Prostate gland (tissue), 2 donors: ENCODE measurements around the gene RAMACL. TPM values are rescaled to one million over a fixed set of nuclear protein-coding genes. Genes with fewer than 3 reads are reported as not detected.

Experiments
- DNase-seq: peaks from one replicate; pipeline ENCODE4 v3.0.0-alpha.2; 2019; ENCODE audit warnings: low spot score
- H3K27ac ChIP-seq, 2 donors: fragments of 200-600 bp; sonication (generic); 2 replicates each; pipeline ENCODE4 v1.5.1; 2017 to 2019
- H3K27me3 ChIP-seq: fragments of 200-600 bp; sonication (generic); replicated peaks from 2 replicates; pipeline ENCODE4 v1.5.1; 2019; ENCODE audit not compliant: insufficient read depth
- H3K36me3 ChIP-seq, 2 donors: fragments of 200-600 bp; sonication (generic); 1 replicate in 1 of 2; 2 replicates in 1 of 2; pipeline versions ENCODE4 v1.5.1 to v1.8.1; 2017 to 2019
- H3K4me1 ChIP-seq: fragments of 200-600 bp; sonication (generic); replicated peaks from 2 replicates; pipeline ENCODE4 v1.5.1; 2019
- H3K4me3 ChIP-seq, 2 donors: fragments of 200-600 bp; sonication (generic); 2 replicates each; pipeline ENCODE4 v1.5.1; 2017 to 2019
- H3K9me3 ChIP-seq: fragments of 200-600 bp; sonication (generic); 2 replicates; pipeline ENCODE4 v1.5.1; 2017
- POLR2A ChIP-seq: fragments of 450-650 bp; IDR thresholded peaks from one replicate; pipeline ENCODE4 v1.6.1; 2016; ENCODE audit warnings: antibody characterized with exemption, mild to moderate bottlenecking
- POLR2AphosphoS5 ChIP-seq: sonication (generic); formaldehyde crosslinking; IDR thresholded peaks from one replicate; pipeline ENCODE4 v1.6.1; 2017; ENCODE audit warnings: antibody characterized with exemption
- WGBS: methylation state at CpG from one replicate; pipeline ENCODE4 v1.1.5; 2018; 5-methylcytosine and 5-hydroxymethylcytosine counted together
- intact Hi-C: fragments of 100-400 bp; cut with DNase I; formaldehyde crosslinking; loops from one replicate; pipeline ENCODE4 v1.14.2; 2022
- total RNA-seq, 2 donors: library from RNA; depleted of rRNA; stranded (reverse); fragments of >200 nt; gene quantifications; one replicate each; pipeline ENCODE4 v1.1.0, GENCODE V29; 2016
- TF ChIP-seq, protein P1 (sequence below), 4 experiments: fragments of 200-600 bp in 2 of 4; fragments of 450-650 bp in 2 of 4; sonication (generic) in 2 of 4; IDR thresholded peaks; 1 replicate in 3 of 4; 2 replicates in 1 of 4; pipeline ENCODE4 v1.5.1; 2016 to 2019; ENCODE audit warnings: antibody characterized with exemption in 4 of 4, mild to moderate bottlenecking in 2 of 4, moderate library complexity in 2 of 4

Gene RAMACL
- total RNA-seq, 2 donors from 2014 or later, result 0.68 to 1.1 TPM

DNA sequence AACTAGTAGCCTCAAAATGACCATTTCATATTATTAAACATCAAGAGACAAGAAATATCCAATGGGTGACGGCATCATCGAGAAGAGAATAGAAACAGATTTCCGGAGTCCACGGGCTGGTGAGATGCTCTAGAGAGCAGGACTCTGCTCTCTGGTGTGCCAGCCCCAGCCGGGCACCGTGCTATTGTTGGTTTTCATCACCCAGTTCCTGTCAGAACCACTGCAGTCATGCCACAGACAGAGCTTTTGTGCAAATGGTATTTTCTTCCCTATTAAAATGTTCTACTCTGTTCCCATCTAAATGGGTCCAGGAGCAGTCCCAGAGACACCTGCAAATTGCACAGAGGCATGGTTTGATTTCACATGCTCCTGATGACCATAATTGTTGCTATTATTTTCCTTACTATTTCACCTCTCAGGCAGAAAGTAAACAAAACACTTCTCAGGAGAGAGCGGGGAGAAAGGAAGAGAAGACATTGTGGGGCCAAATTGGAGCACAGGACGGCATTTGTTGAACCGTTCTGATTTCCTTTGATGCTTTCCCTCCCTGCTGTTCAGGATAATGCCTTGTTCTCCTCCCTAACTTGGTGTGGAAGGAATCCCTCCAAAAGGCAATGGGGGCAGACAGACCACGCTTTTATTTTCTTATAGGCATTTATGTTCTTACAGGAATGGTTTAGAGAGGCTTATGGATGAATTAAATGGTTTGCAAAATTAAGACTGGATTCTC is 11.4 kb upstream of the RAMACL start:
- H3K4me1 ChIP-seq, result no peaks in the 10 kb centered on the region
- H3K27ac ChIP-seq, result no peak overlapping the region
- intact Hi-C loops, result no loop called here
- DNase-seq, result no peak
- no peak overlapping the region for H3K4me3 ChIP-seq
- H3K27me3 ChIP-seq, result no peaks in the 10 kb centered on the region
- TF ChIP-seq POLR2AphosphoS5 (no peak), POLR2A (no peak)
- TF ChIP-seq, protein P1, sequence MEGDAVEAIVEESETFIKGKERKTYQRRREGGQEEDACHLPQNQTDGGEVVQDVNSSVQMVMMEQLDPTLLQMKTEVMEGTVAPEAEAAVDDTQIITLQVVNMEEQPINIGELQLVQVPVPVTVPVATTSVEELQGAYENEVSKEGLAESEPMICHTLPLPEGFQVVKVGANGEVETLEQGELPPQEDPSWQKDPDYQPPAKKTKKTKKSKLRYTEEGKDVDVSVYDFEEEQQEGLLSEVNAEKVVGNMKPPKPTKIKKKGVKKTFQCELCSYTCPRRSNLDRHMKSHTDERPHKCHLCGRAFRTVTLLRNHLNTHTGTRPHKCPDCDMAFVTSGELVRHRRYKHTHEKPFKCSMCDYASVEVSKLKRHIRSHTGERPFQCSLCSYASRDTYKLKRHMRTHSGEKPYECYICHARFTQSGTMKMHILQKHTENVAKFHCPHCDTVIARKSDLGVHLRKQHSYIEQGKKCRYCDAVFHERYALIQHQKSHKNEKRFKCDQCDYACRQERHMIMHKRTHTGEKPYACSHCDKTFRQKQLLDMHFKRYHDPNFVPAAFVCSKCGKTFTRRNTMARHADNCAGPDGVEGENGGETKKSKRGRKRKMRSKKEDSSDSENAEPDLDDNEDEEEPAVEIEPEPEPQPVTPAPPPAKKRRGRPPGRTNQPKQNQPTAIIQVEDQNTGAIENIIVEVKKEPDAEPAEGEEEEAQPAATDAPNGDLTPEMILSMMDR (IDR thresholded peaks at IDR 0.05), result no peak
- H3K9me3 ChIP-seq, result no peaks in the 10 kb centered on the region
- no peaks in the 10 kb centered on the region for H3K36me3 ChIP-seq
- 83% methylated on average over 10 of the region's 10 CpGs for WGBS

DNA sequence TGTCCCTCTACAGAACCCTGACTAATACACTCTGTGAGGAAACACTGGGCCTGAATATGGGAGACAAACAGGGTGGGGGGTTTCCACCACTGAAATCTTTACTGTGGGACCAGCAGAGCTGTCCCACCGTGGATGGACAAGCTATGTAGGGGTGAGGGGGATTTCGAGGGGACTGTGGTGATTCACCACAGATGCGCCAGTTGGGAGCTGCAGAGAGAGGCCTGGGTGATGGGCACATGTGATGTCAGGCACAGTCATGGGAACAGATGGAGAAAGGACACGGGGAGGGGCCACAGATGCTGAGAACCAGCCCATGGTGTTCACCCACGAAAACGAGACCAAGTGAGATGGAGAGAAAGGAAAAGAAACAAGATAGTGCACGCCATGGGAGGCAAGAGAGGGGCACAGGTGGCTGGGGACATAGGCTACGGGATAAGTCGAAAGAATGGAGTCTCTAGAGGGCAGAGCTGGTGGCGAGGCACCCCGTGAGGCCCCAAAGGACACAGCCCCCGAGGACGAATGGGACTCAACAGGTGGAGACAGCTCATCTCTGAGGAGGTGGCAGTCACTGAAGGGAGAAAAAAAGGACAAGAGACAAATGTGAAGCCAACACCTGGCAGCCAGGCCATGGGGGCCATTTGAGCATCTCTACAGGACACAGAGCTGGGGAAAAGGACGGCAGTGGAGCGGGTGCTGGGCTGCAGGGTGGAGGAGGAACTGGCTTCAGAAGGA is 10.5 kb upstream of the RAMACL start:
- H3K4me3 ChIP-seq, result no peak overlapping the region
- no peaks in the 10 kb centered on the region for H3K36me3 ChIP-seq
- no peak overlapping the region for H3K27ac ChIP-seq
- intact Hi-C loops, result no loop called here
- H3K9me3 ChIP-seq, result no peaks in the 10 kb centered on the region
- DNase-seq, result no peak
- H3K4me1 ChIP-seq, result no peaks in the 10 kb centered on the region
- 94% methylated on average over 15 of the region's 15 CpGs for WGBS
- H3K27me3 ChIP-seq, result no peaks in the 10 kb centered on the region
- TF ChIP-seq POLR2AphosphoS5, result no peak
- TF ChIP-seq POLR2A, result no peak
- TF ChIP-seq, protein P1 (IDR thresholded peaks at IDR 0.05), result no peak

DNA sequence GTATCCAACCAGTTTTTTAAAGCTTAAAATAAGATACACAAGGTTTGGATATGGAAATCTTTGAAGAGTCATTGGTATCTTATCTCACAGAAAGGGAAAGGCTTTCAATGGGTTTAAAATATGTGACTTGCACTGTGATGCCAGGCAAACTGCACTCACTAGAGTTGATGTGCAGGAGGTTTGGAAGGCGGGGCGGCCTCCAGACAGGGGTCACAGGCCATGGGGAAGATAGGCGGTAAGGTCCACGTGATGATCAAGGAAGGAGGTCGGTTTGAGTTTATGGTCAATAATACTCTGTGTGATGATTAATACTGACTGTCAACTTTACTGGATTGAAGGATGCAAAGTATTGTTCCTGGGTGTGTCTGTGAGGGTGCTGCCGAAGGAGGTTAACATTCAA is 9.5 kb upstream of the RAMACL start:
- no peak for DNase-seq
- intact Hi-C loops, result no loop called here
- H3K27me3 ChIP-seq, result no peaks in the 10 kb centered on the region
- no peaks in the 10 kb centered on the region for H3K4me1 ChIP-seq
- H3K9me3 ChIP-seq, result no peaks in the 10 kb centered on the region
- no peaks in the 10 kb centered on the region for H3K36me3 ChIP-seq
- no peak overlapping the region for H3K27ac ChIP-seq
- no peak overlapping the region for H3K4me3 ChIP-seq
- no peak for TF ChIP-seq POLR2AphosphoS5
- TF ChIP-seq, protein P1 (IDR thresholded peaks at IDR 0.05), result no peak
- TF ChIP-seq POLR2A, result no peak
- WGBS, result 92% methylated on average over 6 of the region's 6 CpGs

DNA sequence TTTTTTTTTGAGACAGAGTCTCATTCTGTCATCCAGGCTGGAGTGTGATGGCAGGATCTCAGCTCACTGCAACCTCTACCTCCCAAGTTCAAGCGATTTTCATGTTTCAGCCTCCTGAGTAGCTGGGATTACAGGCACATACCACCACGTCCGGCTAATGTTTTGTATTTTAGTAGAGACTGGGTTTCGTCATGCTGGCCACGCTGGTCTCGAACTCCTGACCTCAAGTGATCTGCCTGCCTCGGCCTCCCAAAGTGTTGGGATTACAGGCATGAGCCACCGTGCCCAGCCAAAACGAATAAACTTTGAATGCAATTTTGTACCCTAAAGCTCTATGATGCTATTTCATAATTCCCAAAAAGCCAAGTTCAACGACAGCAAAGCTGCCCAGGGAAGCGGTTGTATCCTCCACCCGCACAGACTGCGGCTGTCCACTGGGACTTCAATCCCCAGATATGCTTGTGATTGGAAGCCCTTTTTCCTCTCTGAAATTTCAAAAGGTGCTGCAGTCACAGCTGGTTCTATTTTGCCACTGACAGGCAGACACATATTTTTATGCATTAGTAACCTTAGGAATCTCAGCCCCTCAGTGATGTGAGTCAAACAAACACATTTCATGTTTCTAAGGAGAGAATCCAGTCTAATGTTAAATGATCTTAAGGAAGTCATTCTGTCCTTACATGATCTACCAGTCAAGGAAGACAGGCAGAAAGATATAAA is 8.7 kb upstream of the RAMACL start:
- no peaks in the 10 kb centered on the region for H3K9me3 ChIP-seq
- no peaks in the 10 kb centered on the region for H3K36me3 ChIP-seq
- H3K27me3 ChIP-seq, result no peaks in the 10 kb centered on the region
- no peak for DNase-seq
- WGBS, result 85% methylated on average over 13 of the region's 13 CpGs
- intact Hi-C loops, result no loop called here
- H3K27ac ChIP-seq, result no peak overlapping the region
- H3K4me1 ChIP-seq, result no peaks in the 10 kb centered on the region
- no peak overlapping the region for H3K4me3 ChIP-seq
- TF ChIP-seq POLR2AphosphoS5 (no peak), POLR2A (no peak)
- TF ChIP-seq, protein P1 (IDR thresholded peaks at IDR 0.05), result no peak
